Glutamatergic neuron (in vitro differentiated cells): ENCODE data around the gene GAPVD1. TPM values are rescaled to one million over a fixed set of nuclear protein-coding genes. Genes with fewer than 3 reads are reported as not detected.

Experiments
- DNase-seq: peaks from one replicate; pipeline ENCODE4 v3.0.0; 2022
- H3K27ac Mint-ChIP-seq: one replicate; pipeline ENCODE4 v1.8.0; 2020; ENCODE audit warnings: mild to moderate bottlenecking, mixed read lengths, inconsistent platforms; ENCODE audit not compliant: unreplicated experiment
- H3K27me3 Mint-ChIP-seq: one replicate; pipeline ENCODE4 v1.8.0; 2020; ENCODE audit warnings: mild to moderate bottlenecking, moderate library complexity, mixed read lengths, inconsistent platforms; ENCODE audit not compliant: unreplicated experiment
- H3K36me3 Mint-ChIP-seq: one replicate; pipeline ENCODE4 v1.8.0; 2020; ENCODE audit warnings: mild to moderate bottlenecking, mixed read lengths, inconsistent platforms; ENCODE audit not compliant: unreplicated experiment
- H3K4me1 Mint-ChIP-seq: one replicate; pipeline ENCODE4 v1.8.0; 2020; ENCODE audit warnings: mild to moderate bottlenecking, low read depth, mixed read lengths, inconsistent platforms; ENCODE audit not compliant: unreplicated experiment
- H3K4me3 Mint-ChIP-seq: one replicate; pipeline ENCODE4 v1.8.0; 2020; ENCODE audit warnings: mild to moderate bottlenecking, mixed read lengths, inconsistent platforms; ENCODE audit not compliant: unreplicated experiment
- H3K9me3 Mint-ChIP-seq: one replicate; pipeline ENCODE4 v1.8.0; 2020; ENCODE audit warnings: mild to moderate bottlenecking, moderate library complexity, mixed read lengths, inconsistent platforms; ENCODE audit not compliant: unreplicated experiment
- total RNA-seq: library from RNA; stranded (reverse); fragmentation: NEBNext Ultra II Directional; extraction: Animal tissue kit (Norgen Biotek cat#: 25700); gene quantifications from one replicate; pipeline ENCODE4 v1.2.1, GENCODE V29; 2021; ENCODE audit not compliant: unreplicated experiment
- TF ChIP-seq, protein P1 (sequence below): fragments of 200-600 bp; sonication (generic); IDR thresholded peaks from one replicate; pipeline ENCODE4 v1.5.0; 2021; ENCODE audit not compliant: partially characterized antibody, unreplicated experiment

Gene GAPVD1
- total RNA-seq, 1 donor from 2014 or later: 59.2 TPM

DNA sequence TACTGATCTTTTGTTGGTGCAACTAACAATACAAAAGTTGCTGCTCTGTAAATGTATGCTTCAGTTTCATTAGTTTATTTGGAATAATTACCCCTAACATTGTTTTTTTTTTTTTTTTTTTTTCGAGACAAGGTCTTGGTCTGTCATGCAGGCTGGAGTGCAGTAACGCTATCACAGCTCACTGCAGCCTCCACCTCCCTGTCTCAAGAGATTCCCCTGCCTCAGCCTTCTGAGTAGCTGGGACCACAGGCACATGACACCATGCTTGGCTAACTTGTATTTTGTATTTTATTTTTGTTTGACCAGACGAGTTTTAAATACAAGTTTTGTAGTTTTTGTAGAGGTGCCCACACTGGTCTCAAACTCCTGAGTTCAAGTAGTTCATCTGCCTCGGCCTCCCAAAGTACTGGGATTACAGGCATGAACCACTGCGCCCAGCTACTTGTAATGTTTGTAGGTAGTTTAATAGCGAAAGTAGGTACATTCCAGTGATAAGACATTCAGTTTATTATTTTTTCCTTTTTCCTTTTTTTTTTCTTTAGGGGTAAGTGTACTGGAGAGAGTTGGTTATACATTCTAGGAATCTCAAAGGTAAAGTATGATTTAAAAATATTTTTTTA, 6.9 kb downstream of the GAPVD1 start:
- DNase-seq: no peak
- H3K9me3 Mint-ChIP-seq: no peaks in the 10 kb centered on the region
- H3K4me1 Mint-ChIP-seq: peaks cover 3% of the 10 kb centered on the region
- H3K4me3 Mint-ChIP-seq: no peak overlapping the region
- no peaks in the 10 kb centered on the region for H3K36me3 Mint-ChIP-seq
- TF ChIP-seq, protein P1, sequence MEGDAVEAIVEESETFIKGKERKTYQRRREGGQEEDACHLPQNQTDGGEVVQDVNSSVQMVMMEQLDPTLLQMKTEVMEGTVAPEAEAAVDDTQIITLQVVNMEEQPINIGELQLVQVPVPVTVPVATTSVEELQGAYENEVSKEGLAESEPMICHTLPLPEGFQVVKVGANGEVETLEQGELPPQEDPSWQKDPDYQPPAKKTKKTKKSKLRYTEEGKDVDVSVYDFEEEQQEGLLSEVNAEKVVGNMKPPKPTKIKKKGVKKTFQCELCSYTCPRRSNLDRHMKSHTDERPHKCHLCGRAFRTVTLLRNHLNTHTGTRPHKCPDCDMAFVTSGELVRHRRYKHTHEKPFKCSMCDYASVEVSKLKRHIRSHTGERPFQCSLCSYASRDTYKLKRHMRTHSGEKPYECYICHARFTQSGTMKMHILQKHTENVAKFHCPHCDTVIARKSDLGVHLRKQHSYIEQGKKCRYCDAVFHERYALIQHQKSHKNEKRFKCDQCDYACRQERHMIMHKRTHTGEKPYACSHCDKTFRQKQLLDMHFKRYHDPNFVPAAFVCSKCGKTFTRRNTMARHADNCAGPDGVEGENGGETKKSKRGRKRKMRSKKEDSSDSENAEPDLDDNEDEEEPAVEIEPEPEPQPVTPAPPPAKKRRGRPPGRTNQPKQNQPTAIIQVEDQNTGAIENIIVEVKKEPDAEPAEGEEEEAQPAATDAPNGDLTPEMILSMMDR: no peak
- H3K27ac Mint-ChIP-seq: no peak overlapping the region
- H3K27me3 Mint-ChIP-seq: peaks cover 3% of the 10 kb centered on the region

DNA sequence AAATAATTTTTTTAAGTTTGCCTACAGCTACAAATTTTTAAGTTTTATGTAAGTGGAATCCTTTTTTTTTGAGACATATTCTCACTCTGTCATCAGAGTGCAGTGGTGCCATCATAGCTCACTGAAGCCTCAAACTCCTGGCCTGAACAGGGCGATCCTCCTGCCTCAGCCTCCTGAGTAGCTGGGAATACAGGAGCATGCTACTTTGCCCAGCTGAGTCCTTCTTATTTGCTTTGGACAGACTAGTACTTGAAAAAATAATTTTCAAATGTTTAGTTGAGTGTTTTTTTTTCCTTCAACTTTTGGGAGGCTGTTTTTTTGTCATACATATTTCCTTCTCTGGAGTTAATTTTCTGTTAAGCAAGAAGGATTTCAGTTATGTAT, 7.4 kb downstream of the GAPVD1 start:
- no peak for DNase-seq
- Mint-ChIP-seq H3K9me3 (no peaks in the 10 kb centered on the region), H3K27me3 (peaks cover 3% of the 10 kb centered on the region), H3K27ac (no peak overlapping the region), H3K4me3 (no peak overlapping the region), H3K4me1 (peaks cover 1% of the 10 kb centered on the region), H3K36me3 (no peaks in the 10 kb centered on the region)
- TF ChIP-seq, protein P1: no peak

DNA sequence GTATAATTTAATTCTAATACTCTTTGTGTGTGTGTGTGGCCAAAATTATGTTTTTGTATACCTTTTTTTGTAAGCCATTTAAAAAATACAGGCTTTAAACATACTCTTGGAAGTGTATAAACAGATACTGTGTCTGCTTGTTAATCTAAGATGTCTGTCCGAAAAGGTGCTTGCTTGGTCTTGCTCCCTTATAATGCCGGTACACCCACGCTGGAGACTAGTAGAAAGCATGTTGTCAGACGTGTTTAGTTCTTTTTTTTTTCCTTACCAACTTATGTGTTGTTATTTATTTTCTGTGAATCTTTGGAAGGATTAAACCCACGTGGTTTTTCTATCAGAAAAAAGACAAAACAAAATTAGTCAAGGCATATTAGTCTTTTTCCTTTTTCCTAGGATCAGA, 9.5 kb downstream of the GAPVD1 start:
- no peak overlapping the region for H3K4me3 Mint-ChIP-seq
- no peaks in the 10 kb centered on the region for H3K9me3 Mint-ChIP-seq
- no peak for DNase-seq
- peaks cover 3% of the 10 kb centered on the region for H3K27me3 Mint-ChIP-seq
- TF ChIP-seq, protein P1: no peak
- H3K36me3 Mint-ChIP-seq: no peaks in the 10 kb centered on the region
- no peak overlapping the region for H3K27ac Mint-ChIP-seq
- H3K4me1 Mint-ChIP-seq: peaks cover 1% of the 10 kb centered on the region

DNA sequence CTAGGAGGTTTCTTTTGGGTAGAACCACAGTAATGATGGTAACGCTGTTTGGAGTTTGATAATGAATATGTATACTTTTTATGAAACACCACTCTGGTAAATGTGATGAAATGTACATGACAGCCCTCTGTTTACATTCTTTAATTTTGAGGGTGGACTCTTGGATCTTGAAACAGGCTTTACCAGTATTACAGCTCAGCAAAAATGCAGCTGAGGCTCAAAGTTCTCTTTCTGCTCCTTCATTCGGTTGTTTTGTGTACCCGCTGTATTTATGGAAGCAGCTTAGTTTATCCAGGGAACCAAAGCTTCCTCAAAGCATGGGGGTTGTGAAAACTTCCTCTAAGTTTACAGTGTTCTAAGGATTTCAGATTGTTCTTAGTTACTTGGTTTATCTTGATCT, 11.1 kb downstream of the GAPVD1 start:
- no peaks in the 10 kb centered on the region for H3K9me3 Mint-ChIP-seq
- H3K27ac Mint-ChIP-seq: no peak overlapping the region
- H3K4me3 Mint-ChIP-seq: no peak overlapping the region
- H3K27me3 Mint-ChIP-seq: peaks cover 3% of the 10 kb centered on the region
- DNase-seq: no peak
- H3K36me3 Mint-ChIP-seq: no peaks in the 10 kb centered on the region
- H3K4me1 Mint-ChIP-seq: peaks cover 1% of the 10 kb centered on the region
- TF ChIP-seq, protein P1: no peak

DNA sequence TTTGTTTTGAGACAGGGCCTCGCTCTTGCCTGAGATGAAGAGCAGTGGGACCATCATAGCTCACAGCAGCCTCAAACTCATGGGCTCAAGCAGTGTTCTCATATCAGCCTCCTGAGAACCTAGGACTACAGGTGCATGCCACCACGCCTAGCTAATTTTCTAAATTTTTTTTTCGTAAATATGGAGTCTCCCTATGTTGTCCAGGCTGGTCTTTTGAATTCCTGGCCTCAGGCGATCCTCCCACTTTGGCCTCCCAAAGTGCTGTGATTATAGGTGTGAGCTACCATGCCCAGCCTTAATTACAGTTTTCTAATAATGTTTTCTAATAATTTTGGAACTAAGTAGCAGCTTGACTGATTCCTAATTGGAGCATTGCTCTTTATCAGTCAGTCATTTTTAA, 15.1 kb downstream of the GAPVD1 start:
- DNase-seq: no peak
- Mint-ChIP-seq H3K27me3 (no peaks in the 10 kb centered on the region), H3K9me3 (no peaks in the 10 kb centered on the region), H3K4me3 (no peak overlapping the region), H3K36me3 (no peaks in the 10 kb centered on the region), H3K27ac (no peak overlapping the region), H3K4me1 (no peaks in the 10 kb centered on the region)
- TF ChIP-seq, protein P1: no peak
